H1 (cell line): ENCODE data around the gene CERS1.

ENCODE experiments used
- BCL11A ChIP-seq, 2 experiments: IDR thresholded peaks; one replicate each; pipeline ENCODE4 v1.6.1; 2011; ENCODE audit warnings: low read depth in 2 of 2, low read length in 2 of 2, mild to moderate bottlenecking in 2 of 2
- CBX8 ChIP-seq: fragments of 300-800, 300-1000 bp; sonication (generic); IDR thresholded peaks from 2 replicates; pipeline ENCODE4 v1.7.1; 2016; ENCODE audit warnings: low read depth, low read length, borderline replicate concordance
- EP300 ChIP-seq, 2 experiments: IDR thresholded peaks; 1 replicate in 1 of 2; 2 replicates in 1 of 2; pipeline ENCODE4 v1.6.1; 2011 to 2012; ENCODE audit warnings: low read depth in 2 of 2, low read length in 2 of 2, mild to moderate bottlenecking in 2 of 2, borderline replicate concordance in 1 of 2, inconsistent platforms in 1 of 2, moderate library complexity in 1 of 2
- EZH2 ChIP-seq: fragments of 200-600 bp; sonication (generic); IDR thresholded peaks from 2 replicates; pipeline ENCODE4 v1.7.1; 2012; ENCODE audit warnings: low read depth, mild to moderate bottlenecking, moderate library complexity, low read length, inconsistent platforms; ENCODE audit not compliant: severe bottlenecking
- GABPA ChIP-seq: IDR thresholded peaks from 2 replicates; pipeline ENCODE4 v1.6.1; 2011; ENCODE audit warnings: mild to moderate bottlenecking, low read length, moderate library complexity, borderline replicate concordance; ENCODE audit not compliant: insufficient read depth
- SP1 ChIP-seq: IDR thresholded peaks from 2 replicates; pipeline ENCODE4 v1.6.1; 2011; ENCODE audit warnings: low read depth, low read length
- TF ChIP-seq, protein P1 (sequence below), 3 experiments: IDR thresholded peaks; 1 replicate in 2 of 3; 2 replicates in 1 of 3; pipeline versions ENCODE4 v1.5.1 to v1.6.1; 2011; ENCODE audit warnings: low read length in 3 of 3, mild to moderate bottlenecking in 3 of 3, inconsistent platforms in 2 of 3, low read depth in 1 of 3, moderate library complexity in 1 of 3; ENCODE audit not compliant: insufficient read depth in 1 of 3; ENCODE audit errors: control extremely low read depth in 1 of 3
- TF ChIP-seq, protein P2 (sequence below): IDR thresholded peaks from 2 replicates; pipeline ENCODE4 v1.6.1; 2012; ENCODE audit warnings: inconsistent platforms

DNA sequence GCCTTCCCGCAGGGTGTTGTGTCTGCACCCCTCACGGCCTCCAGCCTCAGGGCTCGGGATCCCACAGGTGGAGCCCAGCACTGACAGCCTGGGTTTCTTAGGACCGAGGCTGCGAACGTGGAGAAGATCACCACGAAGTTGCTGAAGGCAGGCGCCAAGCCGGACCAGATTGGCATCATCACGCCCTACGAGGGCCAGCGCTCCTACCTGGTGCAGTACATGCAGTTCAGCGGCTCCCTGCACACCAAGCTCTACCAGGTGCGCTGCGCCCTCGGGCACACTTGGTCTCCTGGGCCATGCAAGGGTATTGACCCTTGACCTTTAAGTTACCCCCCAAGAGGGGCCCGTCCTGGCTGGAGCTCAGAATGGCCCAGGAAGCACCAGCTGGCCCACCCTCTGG lies 35.2 kb downstream of the CERS1 start:
- TF ChIP-seq CBX8 (no peak), EP300 (IDR thresholded peaks at IDR 0.05; ENCODE audit: borderline replicate concordance in 1 of 2, low read depth in 2 of 2, low read length in 2 of 2) (no peak), GABPA (no peak), EZH2 (no peak), SP1 (no peak), BCL11A (IDR thresholded peaks at IDR 0.05; ENCODE audit: low read depth in 2 of 2, low read length in 2 of 2) (no peak)
- TF ChIP-seq, protein P1, sequence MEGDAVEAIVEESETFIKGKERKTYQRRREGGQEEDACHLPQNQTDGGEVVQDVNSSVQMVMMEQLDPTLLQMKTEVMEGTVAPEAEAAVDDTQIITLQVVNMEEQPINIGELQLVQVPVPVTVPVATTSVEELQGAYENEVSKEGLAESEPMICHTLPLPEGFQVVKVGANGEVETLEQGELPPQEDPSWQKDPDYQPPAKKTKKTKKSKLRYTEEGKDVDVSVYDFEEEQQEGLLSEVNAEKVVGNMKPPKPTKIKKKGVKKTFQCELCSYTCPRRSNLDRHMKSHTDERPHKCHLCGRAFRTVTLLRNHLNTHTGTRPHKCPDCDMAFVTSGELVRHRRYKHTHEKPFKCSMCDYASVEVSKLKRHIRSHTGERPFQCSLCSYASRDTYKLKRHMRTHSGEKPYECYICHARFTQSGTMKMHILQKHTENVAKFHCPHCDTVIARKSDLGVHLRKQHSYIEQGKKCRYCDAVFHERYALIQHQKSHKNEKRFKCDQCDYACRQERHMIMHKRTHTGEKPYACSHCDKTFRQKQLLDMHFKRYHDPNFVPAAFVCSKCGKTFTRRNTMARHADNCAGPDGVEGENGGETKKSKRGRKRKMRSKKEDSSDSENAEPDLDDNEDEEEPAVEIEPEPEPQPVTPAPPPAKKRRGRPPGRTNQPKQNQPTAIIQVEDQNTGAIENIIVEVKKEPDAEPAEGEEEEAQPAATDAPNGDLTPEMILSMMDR (IDR thresholded peaks at IDR 0.05; ENCODE audit: control extremely low read depth in 1 of 3, insufficient read depth in 1 of 3, low read depth in 1 of 3, low read length in 3 of 3), result no peak
- TF ChIP-seq, protein P2, sequence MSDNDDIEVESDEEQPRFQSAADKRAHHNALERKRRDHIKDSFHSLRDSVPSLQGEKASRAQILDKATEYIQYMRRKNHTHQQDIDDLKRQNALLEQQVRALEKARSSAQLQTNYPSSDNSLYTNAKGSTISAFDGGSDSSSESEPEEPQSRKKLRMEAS, result no peak
